Measurements from ENCODE around the gene GSE1. TPM values are rescaled to one million over a fixed set of nuclear protein-coding genes. Genes with fewer than 3 reads are reported as not detected.

The GSE1 gene
- total RNA-seq, 6 experiments from 2014 or later, result 49.2 to 62.3 (median 58.1) TPM

DNA sequence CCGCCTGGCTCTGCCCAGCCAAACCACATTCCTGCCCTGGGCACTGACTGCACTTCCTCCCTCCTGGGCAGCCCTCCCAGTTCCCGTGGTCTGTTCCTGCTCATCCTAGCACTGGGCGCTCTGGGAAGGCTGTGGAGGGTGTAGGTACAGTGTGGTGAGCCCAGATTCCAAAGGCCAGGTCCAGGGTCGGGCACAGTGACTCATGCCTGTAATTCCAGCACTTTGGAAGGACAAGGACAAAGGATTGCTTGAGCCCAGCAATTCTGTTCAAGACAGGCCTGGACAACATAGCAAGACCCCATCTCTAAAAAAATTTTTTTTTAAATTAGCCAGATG lies 107.1 kb downstream of the GSE1 start:
- H3K9me3 Mint-ChIP-seq, result no peaks in the 10 kb centered on the region
- peak; percentile 5 for DNase-seq

GRCh38 chr16:85722128-85722893 lies 109.2 kb downstream of the GSE1 start:
- H3K27me3 Mint-ChIP-seq (ENCODE audit: insufficient read depth), result no peaks in the 10 kb centered on the region
- no peaks in the 10 kb centered on the region for H3K9me3 Mint-ChIP-seq
- TF ChIP-seq CTCF (IDR thresholded peaks at IDR 0.05), result no peak
- no peak overlapping the region for H3K4me3 Mint-ChIP-seq
- H3K27ac Mint-ChIP-seq, result no peak overlapping the region
- no peak for DNase-seq
- H3K4me1 Mint-ChIP-seq (ENCODE audit: low read depth), result peaks cover 14% of the 10 kb centered on the region; the same call in 1 of the 2 replicates
- peaks cover 17% of the 10 kb centered on the region for H3K36me3 Mint-ChIP-seq (ENCODE audit: low read depth)

More for the DNA sequence above, 107.1 kb downstream of the GSE1 start:
- TF ChIP-seq CTCF (IDR thresholded peaks at IDR 0.05), result no peak
- Mint-ChIP-seq H3K4me3 (no peak overlapping the region), H3K27ac (no peak overlapping the region), H3K36me3 (ENCODE audit: low read depth) (peaks cover 5% of the 10 kb centered on the region; the same call in 1 of the 2 replicates), H3K27me3 (ENCODE audit: insufficient read depth) (no peaks in the 10 kb centered on the region), H3K4me1 (ENCODE audit: low read depth) (peaks cover 20% of the 10 kb centered on the region; the same call in 1 of the 2 replicates)

- Mint-ChIP-seq H3K9me3 (no peaks in the 10 kb centered on the region), H3K27me3 (ENCODE audit: insufficient read depth) (no peaks in the 10 kb centered on the region), H3K4me1 (ENCODE audit: low read depth) (peaks cover 16% of the 10 kb centered on the region), H3K27ac (no peak overlapping the region), H3K4me3 (no peak overlapping the region), H3K36me3 (ENCODE audit: low read depth) (peaks cover 19% of the 10 kb centered on the region)
- DNase-seq, result no peak
- TF ChIP-seq CTCF (IDR thresholded peaks at IDR 0.05), result no peak
Observed at GRCh38 chr16:85724126-85724879, 111.2 kb downstream of the GSE1 start.

GRCh38 chr16:85724936-85725335 lies 111.8 kb downstream of the GSE1 start:
- Mint-ChIP-seq H3K4me1 (ENCODE audit: low read depth) (peaks cover 20% of the 10 kb centered on the region), H3K9me3 (no peaks in the 10 kb centered on the region), H3K27me3 (ENCODE audit: insufficient read depth) (no peaks in the 10 kb centered on the region), H3K4me3 (no peak overlapping the region), H3K27ac (no peak overlapping the region), H3K36me3 (ENCODE audit: low read depth) (peaks cover 19% of the 10 kb centered on the region)
- TF ChIP-seq CTCF (IDR thresholded peaks at IDR 0.05), result no peak
- DNase-seq, result no peak

Other genes starting within 250 kb of the GSE1 start
- 10 to 100 TPM; 11.8 to 24.6 (median 21.0) TPM for gene GINS2, start 75.6 kb downstream of the GSE1 start, total RNA-seq (2021; fragmentation: NEBNext Ultra II Directional; extraction: Animal tissue kit (Norgen Biotek cat#: 25700))
- 10 to 100 TPM; 13.4 to 18.6 (median 15.7) TPM for gene C16orf74, start 137.8 kb downstream of the GSE1 start, total RNA-seq (2021; fragmentation: NEBNext Ultra II Directional; extraction: Animal tissue kit (Norgen Biotek cat#: 25700))
- gene EMC8, start 186.2 kb downstream of the GSE1 start, total RNA-seq (2021; fragmentation: NEBNext Ultra II Directional; extraction: Animal tissue kit (Norgen Biotek cat#: 25700)), result 10 to 100 TPM; 31.7 to 38.4 (median 36.6) TPM
- 100 to 1,000 TPM; 427 to 518 (median 497) TPM for gene COX4I1, start 186.4 kb downstream of the GSE1 start, total RNA-seq (2021; fragmentation: NEBNext Ultra II Directional; extraction: Animal tissue kit (Norgen Biotek cat#: 25700))

Data from HFFc6 (cell line).